CD14-positive monocyte (primary cell): Measurements from ENCODE around the gene PLCH1. TPM values are rescaled to one million over a fixed set of nuclear protein-coding genes. Genes with fewer than 3 reads are reported as not detected.

Experiments
- DNase-seq, 3 donors: peaks; one replicate each; pipeline ENCODE4 v3.0.0-alpha.2; 2011 to 2022
- H2AFZ ChIP-seq: 2 replicates; pipeline ENCODE4 v1.6.0; 2012; ENCODE audit warnings: mild to moderate bottlenecking, low read depth, low read length, inconsistent platforms; ENCODE audit not compliant: insufficient read depth, poor library complexity, severe bottlenecking
- H3K27ac ChIP-seq, 2 donors: 1 replicate in 1 of 2; 2 replicates in 1 of 2; pipeline ENCODE4 v1.5.1; 2012 to 2013; ENCODE audit warnings: low read length in 2 of 2, control low read depth in 1 of 2, inconsistent platforms in 1 of 2, low read depth in 1 of 2, mild to moderate bottlenecking in 1 of 2
- H3K27me3 ChIP-seq, 2 donors: one replicate each; pipeline versions ENCODE4 v1.6.0 to v1.6.1; 2011 to 2013; ENCODE audit warnings: low read length in 2 of 2; ENCODE audit not compliant: control insufficient read depth in 2 of 2, insufficient read depth in 2 of 2
- H3K36me3 ChIP-seq, 2 donors: replicated peaks in 1 of 2; 1 replicate in 1 of 2; 2 replicates in 1 of 2; pipeline versions ENCODE4 v1.5.1 to v1.6.1; 2012 to 2013; ENCODE audit warnings: low read length in 2 of 2, control low read depth in 1 of 2, inconsistent platforms in 1 of 2, mild to moderate bottlenecking in 1 of 2; ENCODE audit not compliant: insufficient read depth in 2 of 2, control insufficient read depth in 1 of 2
- H3K4me1 ChIP-seq, 2 donors: 1 replicate in 1 of 2; 2 replicates in 1 of 2; pipeline versions ENCODE4 v1.5.1 to v1.6.1; 2012 to 2013; ENCODE audit warnings: low read length in 2 of 2, control low read depth in 1 of 2, inconsistent platforms in 1 of 2, mild to moderate bottlenecking in 1 of 2, moderate library complexity in 1 of 2; ENCODE audit not compliant: insufficient read depth in 2 of 2, control insufficient read depth in 1 of 2
- H3K4me2 ChIP-seq: replicated peaks from 2 replicates; pipeline ENCODE3; 2012; ENCODE audit warnings: low read length, moderate library complexity, mild to moderate bottlenecking; ENCODE audit not compliant: poor library complexity, severe bottlenecking; ENCODE audit errors: extremely low read depth
- H3K4me3 ChIP-seq, 3 experiments: fragments of 200-600 bp in 1 of 3; sonication (generic) in 1 of 3; replicated peaks in 1 of 3; 1 replicate in 2 of 3; 2 replicates in 1 of 3; pipeline ENCODE4 v1.5.1; 2011 to 2013; ENCODE audit warnings: low read length in 3 of 3, mild to moderate bottlenecking in 3 of 3, control low read depth in 2 of 3, low read depth in 2 of 3, inconsistent platforms in 1 of 3, moderate library complexity in 1 of 3
- H3K79me2 ChIP-seq: 2 replicates; pipeline ENCODE4 v1.6.0; 2012; ENCODE audit warnings: mild to moderate bottlenecking, control low read depth, inconsistent platforms, low read length, moderate library complexity; ENCODE audit not compliant: insufficient read depth
- H3K9ac ChIP-seq: 2 replicates; pipeline ENCODE4 v1.6.0; 2017; ENCODE audit warnings: low read length, mild to moderate bottlenecking; ENCODE audit not compliant: insufficient read depth, poor library complexity, severe bottlenecking
- H3K9me3 ChIP-seq, 2 donors: replicated peaks in 1 of 2; 1 replicate in 1 of 2; 2 replicates in 1 of 2; pipeline versions ENCODE4 v1.5.1 to v1.6.1; 2012 to 2013; ENCODE audit warnings: low read length in 2 of 2, control low read depth in 1 of 2; ENCODE audit not compliant: control insufficient read depth in 1 of 2, insufficient read depth in 1 of 2
- H4K20me1 ChIP-seq: 2 replicates; pipeline ENCODE4 v1.6.0; 2012; ENCODE audit warnings: mild to moderate bottlenecking, low read length, control low read depth, moderate library complexity; ENCODE audit not compliant: insufficient read depth
- H3K27ac Mint-ChIP-seq, 7 donors: one replicate each; pipeline ENCODE4 v1.8.0; 2020; ENCODE audit warnings: mild to moderate bottlenecking in 7 of 7, mixed read lengths in 7 of 7, moderate library complexity in 6 of 7, inconsistent platforms in 2 of 7
- H3K27me3 Mint-ChIP-seq, 3 donors: one replicate each; pipeline ENCODE4 v1.8.0; 2021 to 2022; ENCODE audit warnings: low read depth in 3 of 3, mild to moderate bottlenecking in 3 of 3, mixed read lengths in 3 of 3, moderate library complexity in 3 of 3, inconsistent platforms in 1 of 3
- H3K36me3 Mint-ChIP-seq, 2 donors: one replicate each; pipeline ENCODE4 v1.8.0; 2020; ENCODE audit warnings: mixed read lengths in 2 of 2, inconsistent platforms in 1 of 2, mild to moderate bottlenecking in 1 of 2
- H3K4me1 Mint-ChIP-seq: one replicate; pipeline ENCODE4 v1.8.0; 2020; ENCODE audit warnings: mild to moderate bottlenecking, mixed read lengths
- H3K4me3 Mint-ChIP-seq, 2 donors: one replicate each; pipeline ENCODE4 v1.8.0; 2020; ENCODE audit warnings: mild to moderate bottlenecking in 2 of 2, mixed read lengths in 2 of 2, moderate library complexity in 1 of 2
- H3K9me3 Mint-ChIP-seq, 7 donors: one replicate each; pipeline ENCODE4 v1.8.0; 2020 to 2022; ENCODE audit warnings: mixed read lengths in 7 of 7, mild to moderate bottlenecking in 6 of 7, moderate library complexity in 6 of 7, inconsistent platforms in 2 of 7
- WGBS: methylation state at CpG from one replicate; pipeline ENCODE4 v1.1.5; 2013; ENCODE audit warnings: missing lambda C conversion rate; ENCODE audit not compliant: insufficient coverage; 5-methylcytosine and 5-hydroxymethylcytosine counted together
- intact Hi-C, 2 donors: fragments of 100-400 bp; cut with micrococcal nuclease; formaldehyde crosslinking; loops; one replicate each; pipeline versions ENCODE4 v1.15.0 to v1.15.1; 2023
- polyA plus RNA-seq, 3 donors: library from polyadenylated mRNA; depleted of rRNA in 1 of 3; unstranded in 2 of 3; stranded (reverse) in 1 of 3; fragments of 300-500 nt in 2 of 3; fragments of >200 nt in 1 of 3; fragmentation: Illumina TruSeq in 2 of 3; gene quantifications; 1 replicate in 2 of 3; 2 replicates in 1 of 3; pipeline ENCODE4 v1.2.3, GENCODE V29; 2012 to 2021
- TF ChIP-seq, protein P1 (sequence below): fragments of 200-600 bp; IDR thresholded peaks from one replicate; pipeline ENCODE4 v1.8.0; 2022; ENCODE audit warnings: antibody characterized with exemption, mild to moderate bottlenecking

Gene PLCH1
- polyA plus RNA-seq, 3 donors: not detected

DNA sequence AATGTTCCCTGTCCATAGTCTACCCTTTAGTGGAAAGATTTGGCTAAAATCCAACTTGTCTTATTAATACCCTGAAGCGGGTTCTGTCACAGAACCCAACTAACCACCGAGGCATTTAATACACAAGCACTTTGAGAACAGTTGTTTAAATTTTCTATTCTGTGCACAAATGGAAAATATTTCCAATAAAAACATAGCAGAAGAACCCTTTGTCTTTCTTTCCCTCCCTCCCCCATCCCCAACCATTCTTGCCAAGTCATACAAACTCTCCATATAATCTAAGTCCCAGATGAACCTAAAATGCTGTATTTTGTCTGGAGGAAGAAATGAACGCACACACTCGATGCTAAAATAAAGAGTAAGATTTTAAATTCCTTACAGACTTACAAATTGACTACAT is 324.5 kb downstream of the PLCH1 start:
- no peak overlapping the region for H3K4me3 Mint-ChIP-seq

DNA sequence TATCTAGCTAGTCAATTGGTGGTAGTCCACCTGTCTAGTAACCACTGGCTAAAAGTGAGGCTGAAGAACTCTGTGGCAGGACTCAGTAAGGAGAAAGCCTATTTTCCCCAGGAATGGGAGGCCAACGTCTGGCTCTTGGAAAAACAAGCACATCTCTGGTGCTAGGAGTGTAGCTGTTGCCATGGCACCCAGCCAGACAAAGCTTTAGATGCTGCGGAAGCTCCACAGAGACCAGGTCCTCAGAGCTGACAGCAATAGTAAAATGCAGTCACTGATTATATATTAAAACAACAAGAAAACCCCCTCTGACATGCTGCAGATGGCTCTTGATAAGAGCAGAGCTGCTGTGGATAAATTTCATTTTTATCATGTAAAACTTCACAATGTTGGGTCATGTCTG is 326.5 kb downstream of the PLCH1 start:
- DNase-seq: no peak
- peaks cover 0 to 2% (median 0%) of the 10 kb centered on the region in 7 donors for H3K9me3 Mint-ChIP-seq
- 100% methylated on average over 1 of the region's 2 CpGs for WGBS
- Histone ChIP-seq H3K79me2 (no peaks in the 10 kb centered on the region), H3K36me3 (no peaks in the 10 kb centered on the region), H3K4me1 (no peaks in the 10 kb centered on the region), H3K9me3 (no peaks in the 10 kb centered on the region), H2AFZ (no peak overlapping the region), H4K20me1 (no peaks in the 10 kb centered on the region), H3K27me3 (no peaks in the 10 kb centered on the region), H3K4me2 (no peak overlapping the region), H3K4me3 (no peak overlapping the region), H3K9ac (no peak overlapping the region), H3K27ac (no peak overlapping the region)
- no peaks in the 10 kb centered on the region for H3K36me3 Mint-ChIP-seq
- intact Hi-C loops: no loop called here
- H3K27ac Mint-ChIP-seq: no peak overlapping the region
- no peaks in the 10 kb centered on the region for H3K27me3 Mint-ChIP-seq
- no peak overlapping the region for H3K4me3 Mint-ChIP-seq
- no peaks in the 10 kb centered on the region for H3K4me1 Mint-ChIP-seq
- TF ChIP-seq, protein P1, sequence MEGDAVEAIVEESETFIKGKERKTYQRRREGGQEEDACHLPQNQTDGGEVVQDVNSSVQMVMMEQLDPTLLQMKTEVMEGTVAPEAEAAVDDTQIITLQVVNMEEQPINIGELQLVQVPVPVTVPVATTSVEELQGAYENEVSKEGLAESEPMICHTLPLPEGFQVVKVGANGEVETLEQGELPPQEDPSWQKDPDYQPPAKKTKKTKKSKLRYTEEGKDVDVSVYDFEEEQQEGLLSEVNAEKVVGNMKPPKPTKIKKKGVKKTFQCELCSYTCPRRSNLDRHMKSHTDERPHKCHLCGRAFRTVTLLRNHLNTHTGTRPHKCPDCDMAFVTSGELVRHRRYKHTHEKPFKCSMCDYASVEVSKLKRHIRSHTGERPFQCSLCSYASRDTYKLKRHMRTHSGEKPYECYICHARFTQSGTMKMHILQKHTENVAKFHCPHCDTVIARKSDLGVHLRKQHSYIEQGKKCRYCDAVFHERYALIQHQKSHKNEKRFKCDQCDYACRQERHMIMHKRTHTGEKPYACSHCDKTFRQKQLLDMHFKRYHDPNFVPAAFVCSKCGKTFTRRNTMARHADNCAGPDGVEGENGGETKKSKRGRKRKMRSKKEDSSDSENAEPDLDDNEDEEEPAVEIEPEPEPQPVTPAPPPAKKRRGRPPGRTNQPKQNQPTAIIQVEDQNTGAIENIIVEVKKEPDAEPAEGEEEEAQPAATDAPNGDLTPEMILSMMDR: no peak

More for the DNA sequence above, 324.5 kb downstream of the PLCH1 start:
- H2AFZ ChIP-seq: no peak overlapping the region
- no peaks in the 10 kb centered on the region for H3K27me3 ChIP-seq
- H3K4me1 ChIP-seq: no peaks in the 10 kb centered on the region
- no peak overlapping the region for H3K27ac ChIP-seq
- H3K9ac ChIP-seq: no peak overlapping the region
- intact Hi-C loops: no loop called here
- 100% methylated on average over 2 of the region's 4 CpGs for WGBS
- no peaks in the 10 kb centered on the region for H3K79me2 ChIP-seq
- H3K4me3 ChIP-seq: no peak overlapping the region
- no peak for DNase-seq
- no peaks in the 10 kb centered on the region for H4K20me1 ChIP-seq
- H3K36me3 ChIP-seq: no peaks in the 10 kb centered on the region
- Mint-ChIP-seq H3K4me1 (no peaks in the 10 kb centered on the region), H3K27ac (no peak overlapping the region), H3K9me3 (peaks cover 0 to 2% (median 0%) of the 10 kb centered on the region in 7 donors), H3K27me3 (peaks cover 0 to 1% (median 0%) of the 10 kb centered on the region in 3 donors), H3K36me3 (no peaks in the 10 kb centered on the region)
- TF ChIP-seq, protein P1: no peak
- H3K9me3 ChIP-seq: no peaks in the 10 kb centered on the region
- H3K4me2 ChIP-seq: no peak overlapping the region
